HL-60 (cell line): ENCODE results near the gene SERPINA9.
A peak's percentile ranks its signal among the peaks of the same experiment; 100 is the strongest.

Experiments used
- DNase-seq, 2 experiments: peaks; one replicate each; pipeline ENCODE4 v3.0.0-alpha.2; 2010 to 2020; ENCODE audit warnings: low read depth in 1 of 2, low spot score in 1 of 2
- H3K27ac ChIP-seq: fragments of 250-450 bp; sonication (Bioruptor Pico); replicated peaks from 2 replicates; pipeline ENCODE4 v1.5.1; 2020; ENCODE audit warnings: mild to moderate bottlenecking, moderate library complexity
- H3K27me3 ChIP-seq: fragments of 250-450 bp; sonication (Bioruptor Pico); 2 replicates; pipeline ENCODE4 v1.5.1; 2021; ENCODE audit warnings: mild to moderate bottlenecking, moderate library complexity; ENCODE audit not compliant: insufficient read depth, poor library complexity, severe bottlenecking
- H3K4me3 ChIP-seq: replicated peaks from 2 replicates; pipeline ENCODE4 v1.5.1; 2011; ENCODE audit warnings: mild to moderate bottlenecking, control low read depth, low read length; ENCODE audit not compliant: insufficient read depth
- GABPA ChIP-seq: IDR thresholded peaks from 2 replicates; pipeline ENCODE4 v1.6.1; 2012; ENCODE audit warnings: low read depth
- POLR2AphosphoS5 ChIP-seq: IDR thresholded peaks from 2 replicates; pipeline ENCODE4 v1.6.1; 2012; ENCODE audit warnings: low read depth
- REST ChIP-seq: IDR thresholded peaks from 2 replicates; pipeline ENCODE4 v1.6.1; 2012; ENCODE audit warnings: low read depth; ENCODE audit not compliant: insufficient replicate concordance
- SPI1 ChIP-seq: IDR thresholded peaks from 2 replicates; pipeline ENCODE4 v1.6.1; 2012; ENCODE audit warnings: low read depth, mild to moderate bottlenecking, borderline replicate concordance
- TF ChIP-seq, protein P1 (sequence below): IDR thresholded peaks from one replicate; pipeline ENCODE4 v1.5.1; 2011; ENCODE audit warnings: low read length, control low read depth, inconsistent platforms; ENCODE audit not compliant: insufficient read depth

Gene SERPINA9

DNA sequence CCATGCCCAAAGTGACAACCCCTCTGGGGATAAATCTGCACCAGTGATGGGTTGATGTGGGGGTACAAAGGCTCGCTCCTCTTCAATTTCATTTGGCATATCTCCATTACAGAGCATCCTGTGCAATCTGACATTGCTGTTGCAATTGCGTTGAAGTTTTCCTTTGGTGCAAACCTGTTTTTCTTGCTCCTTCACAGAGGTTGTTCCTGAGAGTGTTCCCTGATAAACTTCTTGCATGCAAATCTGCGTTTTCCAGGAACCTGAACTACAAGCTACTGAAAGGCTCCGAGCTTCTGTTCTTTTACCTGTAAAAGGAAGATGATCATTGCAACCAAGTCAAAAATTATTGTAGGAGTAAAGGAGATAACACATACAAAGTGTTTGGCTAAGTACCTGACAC, 49.5 kb downstream of the SERPINA9 start:
- peaks cover 2% of the 10 kb centered on the region for H3K27me3 ChIP-seq
- TF ChIP-seq SPI1, result no peak
- TF ChIP-seq GABPA, result no peak
- no peak for TF ChIP-seq POLR2AphosphoS5
- TF ChIP-seq, protein P1, sequence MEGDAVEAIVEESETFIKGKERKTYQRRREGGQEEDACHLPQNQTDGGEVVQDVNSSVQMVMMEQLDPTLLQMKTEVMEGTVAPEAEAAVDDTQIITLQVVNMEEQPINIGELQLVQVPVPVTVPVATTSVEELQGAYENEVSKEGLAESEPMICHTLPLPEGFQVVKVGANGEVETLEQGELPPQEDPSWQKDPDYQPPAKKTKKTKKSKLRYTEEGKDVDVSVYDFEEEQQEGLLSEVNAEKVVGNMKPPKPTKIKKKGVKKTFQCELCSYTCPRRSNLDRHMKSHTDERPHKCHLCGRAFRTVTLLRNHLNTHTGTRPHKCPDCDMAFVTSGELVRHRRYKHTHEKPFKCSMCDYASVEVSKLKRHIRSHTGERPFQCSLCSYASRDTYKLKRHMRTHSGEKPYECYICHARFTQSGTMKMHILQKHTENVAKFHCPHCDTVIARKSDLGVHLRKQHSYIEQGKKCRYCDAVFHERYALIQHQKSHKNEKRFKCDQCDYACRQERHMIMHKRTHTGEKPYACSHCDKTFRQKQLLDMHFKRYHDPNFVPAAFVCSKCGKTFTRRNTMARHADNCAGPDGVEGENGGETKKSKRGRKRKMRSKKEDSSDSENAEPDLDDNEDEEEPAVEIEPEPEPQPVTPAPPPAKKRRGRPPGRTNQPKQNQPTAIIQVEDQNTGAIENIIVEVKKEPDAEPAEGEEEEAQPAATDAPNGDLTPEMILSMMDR, result no peak
- no peak for TF ChIP-seq REST
- H3K27ac ChIP-seq, result no peak overlapping the region
- no peak overlapping the region for H3K4me3 ChIP-seq
- DNase-seq, result no peak

GRCh38 chr14:94424371-94424770, 51.6 kb downstream of the SERPINA9 start:
- no peak overlapping the region for H3K4me3 ChIP-seq
- TF ChIP-seq, protein P1, result no peak
- no peak for TF ChIP-seq POLR2AphosphoS5
- no peak for TF ChIP-seq SPI1
- no peak for TF ChIP-seq REST
- TF ChIP-seq GABPA, result no peak
- H3K27ac ChIP-seq, result no peak overlapping the region
- peaks cover 2% of the 10 kb centered on the region for H3K27me3 ChIP-seq
- DNase-seq, result no peak

DNA sequence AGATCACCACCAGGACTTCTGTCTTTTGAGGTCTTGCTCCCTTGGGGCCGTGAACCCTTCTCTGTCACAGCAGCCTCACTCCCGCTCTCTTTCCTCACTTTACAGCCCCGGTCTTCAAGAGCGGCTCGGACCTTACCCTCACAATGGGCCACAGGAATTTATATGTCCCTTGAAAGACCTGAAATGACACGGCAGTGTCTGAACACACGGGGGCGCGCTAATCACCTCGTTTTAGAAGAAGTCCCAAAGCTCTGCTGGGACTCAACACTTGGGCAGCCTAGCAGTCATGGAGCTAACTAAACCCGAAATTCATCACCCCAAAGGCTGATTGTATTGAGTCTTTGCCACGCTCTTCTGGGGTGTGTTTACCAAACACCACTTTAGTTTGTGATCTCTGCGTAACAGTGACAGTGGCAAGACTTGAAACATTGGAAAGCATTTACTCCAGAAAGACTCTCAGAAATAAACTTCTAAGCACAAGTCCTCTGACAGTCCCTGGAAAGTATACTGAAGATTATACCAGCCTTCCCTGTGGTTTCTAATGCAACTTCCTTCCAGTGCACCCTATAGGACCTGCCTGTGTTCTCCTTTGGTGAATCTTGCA, 52.4 kb downstream of the SERPINA9 start:
- no peak for TF ChIP-seq REST
- TF ChIP-seq SPI1, result no peak
- TF ChIP-seq, protein P1, result peak; percentile 56
- Histone ChIP-seq H3K4me3 (no peak overlapping the region), H3K27me3 (peaks cover 2% of the 10 kb centered on the region), H3K27ac (no peak overlapping the region)
- DNase-seq, result peak; percentile 17 to 80
